VCaP (cell line): Measurements from ENCODE around the gene RBM6.

ENCODE experiments used
- H3K27ac ChIP-seq: fragments of 450-650 bp; 2 replicates; pipeline ENCODE4 v1.5.1; 2017
- CTCF ChIP-seq: fragments of 450-650 bp; conservative IDR thresholded peaks from 2 replicates; pipeline ENCODE4 v1.5.1; 2017; ENCODE audit warnings: mild to moderate bottlenecking, moderate library complexity

RBM6 gene

GRCh38 chr3:49901366-49902339 is 38.3 kb upstream of the RBM6 start:
- H3K27ac ChIP-seq, result no peak overlapping the region
- no peak for TF ChIP-seq CTCF

GRCh38 chr3:49902511-49903345 is 37.2 kb upstream of the RBM6 start:
- H3K27ac ChIP-seq, result peak overlapping the region; percentile 61
- TF ChIP-seq CTCF, result no peak

DNA sequence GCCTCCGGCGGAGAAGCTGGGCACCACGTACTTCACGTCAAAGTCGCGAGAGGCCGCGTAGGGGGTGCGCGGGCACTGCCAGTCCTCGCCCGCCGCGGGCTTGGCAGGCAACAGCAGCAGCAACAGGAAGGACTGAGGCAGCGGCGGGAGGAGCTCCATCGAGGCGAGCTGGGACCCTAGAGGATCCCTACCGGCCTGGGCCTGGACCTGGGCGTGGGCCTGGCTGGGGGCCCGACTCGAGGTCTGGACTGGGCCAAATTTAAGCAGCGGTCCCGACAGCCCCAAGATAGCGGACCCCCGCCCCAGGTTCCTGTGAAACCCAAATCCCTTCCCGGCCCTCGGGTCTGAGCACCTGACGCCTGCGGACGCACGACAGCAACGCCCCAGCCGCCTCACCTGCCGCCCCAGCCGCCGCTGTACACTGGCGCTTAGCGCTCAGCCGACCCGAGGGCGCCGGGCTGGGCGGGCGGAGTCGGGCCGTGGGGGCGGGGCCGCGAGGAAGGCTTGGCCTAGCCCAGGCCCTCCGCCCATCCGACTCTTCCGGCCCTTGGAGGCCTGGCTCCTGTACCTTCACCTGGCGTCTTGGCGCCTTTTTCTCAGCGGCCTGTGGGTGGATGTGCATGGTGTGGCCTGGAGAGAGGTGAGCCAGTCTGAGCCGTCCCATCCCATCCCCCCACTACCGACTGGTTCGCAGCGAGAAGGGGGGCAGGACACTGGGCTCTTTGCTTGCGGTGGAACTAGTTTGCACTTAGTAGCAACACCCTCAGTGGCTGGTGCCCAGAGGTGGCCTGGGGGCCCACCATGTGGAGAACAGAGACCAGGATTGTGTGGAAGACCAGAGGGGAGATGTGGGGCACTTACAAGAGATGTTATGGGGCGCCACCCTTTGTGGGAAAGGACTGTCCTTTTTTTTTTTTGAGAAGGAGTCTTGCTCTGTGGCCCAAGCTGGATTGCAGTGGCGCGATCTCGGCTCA is 36.2 kb upstream of the RBM6 start, which contains the start of gene MST1R:
Gene MST1R, minus strand, starts transcription at position 423 of the 974 bp plus-strand sequence. Its CDS starts 264 bp downstream, at position 159.
- H3K27ac ChIP-seq, result peak within 1 kb of the TSS; percentile 61
- TF ChIP-seq CTCF, result no peak

- H3K27ac ChIP-seq, result peak overlapping the region; percentile 61
Observed at GRCh38 chr3:49904448-49904847, 35.5 kb upstream of the RBM6 start.

- H3K27ac ChIP-seq, result no peak overlapping the region
- TF ChIP-seq CTCF, result peak; percentile 70
Observed at GRCh38 chr3:49906073-49906743, 33.7 kb upstream of the RBM6 start.

DNA sequence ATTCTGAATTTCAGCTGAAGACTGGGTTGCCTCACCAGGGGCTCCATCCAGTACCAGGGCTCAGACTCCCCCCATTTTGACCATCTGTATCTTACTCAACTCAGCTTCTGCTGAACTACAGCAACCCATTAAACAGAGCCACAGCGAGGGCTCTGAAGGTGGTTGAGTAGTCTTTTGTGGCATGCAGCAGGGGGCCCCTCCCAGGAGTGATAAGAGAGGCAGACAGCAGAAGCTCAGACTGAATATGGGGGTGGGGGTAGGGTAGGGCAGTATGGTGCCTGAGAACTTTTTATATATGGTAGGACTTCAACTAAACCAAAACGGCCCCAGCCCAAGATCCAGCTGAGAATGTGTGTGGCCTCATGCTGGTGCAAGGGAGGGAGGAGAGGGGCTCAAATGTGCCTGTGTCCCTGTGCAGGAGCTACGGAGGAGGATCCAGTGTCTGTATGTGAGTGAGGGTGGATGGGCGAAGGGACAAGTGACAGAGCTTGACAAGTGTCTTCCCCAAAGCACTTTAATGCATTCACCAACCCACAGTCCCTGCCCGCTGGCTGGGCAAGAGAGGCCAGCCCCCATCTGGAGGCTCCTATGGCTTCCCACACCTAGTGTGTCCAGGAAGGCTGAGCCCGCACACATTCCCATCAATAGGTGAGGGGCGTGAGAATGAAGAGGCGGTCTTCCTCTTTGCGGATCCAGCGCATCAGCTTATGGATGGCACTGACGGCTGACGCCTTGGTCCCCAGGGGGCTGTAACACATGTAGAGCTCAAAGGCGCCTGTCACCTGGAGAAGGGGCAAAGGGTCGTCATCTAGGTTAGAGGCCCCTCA is 31.4 kb upstream of the RBM6 start:
- no peak for TF ChIP-seq CTCF
- no peak overlapping the region for H3K27ac ChIP-seq
